ENCODE data around the gene PLD6. TPM values are rescaled to one million over a fixed set of nuclear protein-coding genes. Genes with fewer than 3 reads are reported as not detected.
"Not testable (repeated sequence)": the region's sequence is repeated elsewhere in the genome, so short reads cannot be mapped to it uniquely, and the experiment has no call there.

The PLD6 gene
- total and polyA plus RNA-seq, 2 experiments from 2014 or later = 0.63 to 0.97 TPM

DNA sequence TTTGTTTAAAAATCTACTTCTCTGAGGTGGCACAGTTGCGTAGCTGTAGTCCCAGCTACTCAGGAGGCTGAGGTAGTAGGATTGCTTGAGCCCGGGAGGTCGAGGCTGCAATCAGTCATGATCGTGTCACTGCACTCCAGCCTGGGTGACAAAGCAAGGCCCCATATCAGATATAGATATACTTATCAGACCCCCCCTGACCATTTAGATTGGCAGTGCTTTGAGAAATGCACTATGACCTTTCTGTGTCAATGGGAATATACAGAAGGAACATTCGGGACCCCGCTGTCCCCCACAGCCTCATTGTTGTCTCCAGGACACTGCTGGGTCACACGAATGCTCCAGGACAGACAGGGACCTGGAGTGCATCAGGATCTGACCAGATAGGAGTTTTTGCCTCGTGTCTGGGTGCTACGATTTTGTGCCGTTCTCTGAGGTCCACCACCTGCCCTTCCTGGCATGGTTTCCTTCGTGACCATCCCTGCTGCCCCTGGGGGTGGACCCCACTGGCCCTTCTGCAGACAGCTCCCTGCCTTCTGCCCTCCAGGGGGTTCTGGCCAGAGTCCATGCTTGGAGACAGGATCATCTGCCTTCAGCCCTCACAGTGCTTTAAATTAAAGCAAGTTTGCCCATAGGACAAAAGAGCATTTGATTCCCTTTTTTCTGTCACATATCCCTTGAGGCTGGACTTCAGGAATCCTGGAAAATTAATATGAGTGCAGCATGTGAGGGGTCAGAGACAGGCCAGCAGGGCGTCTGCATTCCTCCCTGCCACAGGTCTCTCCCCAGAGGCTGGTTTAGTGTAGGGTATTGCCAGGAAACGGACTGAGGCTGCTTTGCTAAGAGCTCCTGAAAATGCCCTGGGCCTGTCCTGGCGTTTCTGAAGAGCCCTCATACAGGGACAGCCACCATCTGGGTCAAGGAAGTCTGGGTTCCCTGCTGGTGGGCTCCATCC lies 19.3 kb downstream of the PLD6 start:
- H3K9me3 ChIP-seq (ENCODE audit: low read depth) = no peaks in the 10 kb centered on the region
- WGBS (ENCODE audit: low lambda C conversion rate, missing lambda C conversion rate) = 75% methylated on average over 14 of the region's 14 CpGs
- H4K20me1 ChIP-seq (ENCODE audit: insufficient read depth, poor library complexity, severe bottlenecking) = no peaks in the 10 kb centered on the region
- no peak overlapping the region for H2AFZ ChIP-seq
- no peak overlapping the region for H3K4me3 ChIP-seq
- no peaks in the 10 kb centered on the region for H3K9me2 ChIP-seq (replicated peaks; ENCODE audit: insufficient read depth)
- DNase-seq (ENCODE audit: low spot score) = no peak
- H3K27me3 ChIP-seq = no peaks in the 10 kb centered on the region
- peak overlapping the region; percentile 3 for H3K27ac ChIP-seq
- no peak overlapping the region for H3K4me2 ChIP-seq
- H3K36me3 ChIP-seq (replicated peaks; ENCODE audit: insufficient read depth, low read depth) = no peaks in the 10 kb centered on the region
- no peaks in the 10 kb centered on the region for H3K4me1 ChIP-seq (ENCODE audit: insufficient read depth)
- H3K79me2 ChIP-seq = no peaks in the 10 kb centered on the region
- TF ChIP-seq, protein P1, sequence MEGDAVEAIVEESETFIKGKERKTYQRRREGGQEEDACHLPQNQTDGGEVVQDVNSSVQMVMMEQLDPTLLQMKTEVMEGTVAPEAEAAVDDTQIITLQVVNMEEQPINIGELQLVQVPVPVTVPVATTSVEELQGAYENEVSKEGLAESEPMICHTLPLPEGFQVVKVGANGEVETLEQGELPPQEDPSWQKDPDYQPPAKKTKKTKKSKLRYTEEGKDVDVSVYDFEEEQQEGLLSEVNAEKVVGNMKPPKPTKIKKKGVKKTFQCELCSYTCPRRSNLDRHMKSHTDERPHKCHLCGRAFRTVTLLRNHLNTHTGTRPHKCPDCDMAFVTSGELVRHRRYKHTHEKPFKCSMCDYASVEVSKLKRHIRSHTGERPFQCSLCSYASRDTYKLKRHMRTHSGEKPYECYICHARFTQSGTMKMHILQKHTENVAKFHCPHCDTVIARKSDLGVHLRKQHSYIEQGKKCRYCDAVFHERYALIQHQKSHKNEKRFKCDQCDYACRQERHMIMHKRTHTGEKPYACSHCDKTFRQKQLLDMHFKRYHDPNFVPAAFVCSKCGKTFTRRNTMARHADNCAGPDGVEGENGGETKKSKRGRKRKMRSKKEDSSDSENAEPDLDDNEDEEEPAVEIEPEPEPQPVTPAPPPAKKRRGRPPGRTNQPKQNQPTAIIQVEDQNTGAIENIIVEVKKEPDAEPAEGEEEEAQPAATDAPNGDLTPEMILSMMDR (IDR thresholded peaks at IDR 0.05; ENCODE audit: poor library complexity) = no peak
- no peak for TF ChIP-seq EZH2phosphoT487 (IDR thresholded peaks at IDR 0.05; ENCODE audit: low read depth, severe bottlenecking, unreplicated experiment)
- TF ChIP-seq EZH2 (IDR thresholded peaks at IDR 0.05; ENCODE audit: borderline replicate concordance) = no peak

DNA sequence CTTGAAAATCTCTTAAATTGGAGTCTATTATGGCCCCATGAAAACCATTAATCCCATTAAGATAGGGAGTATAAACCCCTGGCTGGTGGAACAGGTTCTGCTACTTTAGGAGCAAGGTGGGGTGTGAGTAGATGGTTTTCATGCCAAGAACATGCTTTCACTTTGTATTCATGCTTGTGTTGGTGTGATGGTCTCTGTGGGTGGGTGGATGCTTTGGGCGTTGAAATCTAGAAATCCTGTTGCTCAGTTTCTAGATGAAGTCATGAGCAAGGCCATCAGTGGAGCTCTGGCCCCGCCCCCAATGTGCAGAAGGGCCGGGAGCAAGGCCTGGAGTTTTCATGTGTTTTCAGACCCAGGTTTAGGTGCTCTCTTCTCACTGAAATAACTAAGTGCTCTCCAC lies 20.1 kb downstream of the PLD6 start:
- Histone ChIP-seq H3K36me3 (replicated peaks; ENCODE audit: insufficient read depth, low read depth) (no peaks in the 10 kb centered on the region), H3K27ac (peak overlapping the region; percentile 3), H3K9me3 (ENCODE audit: low read depth) (no peaks in the 10 kb centered on the region), H3K4me2 (no peak overlapping the region), H3K9me2 (replicated peaks; ENCODE audit: insufficient read depth) (no peaks in the 10 kb centered on the region), H3K4me3 (no peak overlapping the region), H3K4me1 (ENCODE audit: insufficient read depth) (no peaks in the 10 kb centered on the region), H3K79me2 (no peaks in the 10 kb centered on the region), H4K20me1 (ENCODE audit: insufficient read depth, poor library complexity, severe bottlenecking) (no peaks in the 10 kb centered on the region), H2AFZ (no peak overlapping the region), H3K27me3 (no peaks in the 10 kb centered on the region)
- TF ChIP-seq, protein P1 (IDR thresholded peaks at IDR 0.05; ENCODE audit: poor library complexity) = no peak
- no peak for TF ChIP-seq EZH2 (IDR thresholded peaks at IDR 0.05; ENCODE audit: borderline replicate concordance)
- TF ChIP-seq EZH2phosphoT487 (IDR thresholded peaks at IDR 0.05; ENCODE audit: low read depth, severe bottlenecking, unreplicated experiment) = no peak
- peak; percentile 54 for DNase-seq (ENCODE audit: low spot score)
- WGBS (ENCODE audit: low lambda C conversion rate, missing lambda C conversion rate) = 63% methylated on average over 3 of the region's 3 CpGs

DNA sequence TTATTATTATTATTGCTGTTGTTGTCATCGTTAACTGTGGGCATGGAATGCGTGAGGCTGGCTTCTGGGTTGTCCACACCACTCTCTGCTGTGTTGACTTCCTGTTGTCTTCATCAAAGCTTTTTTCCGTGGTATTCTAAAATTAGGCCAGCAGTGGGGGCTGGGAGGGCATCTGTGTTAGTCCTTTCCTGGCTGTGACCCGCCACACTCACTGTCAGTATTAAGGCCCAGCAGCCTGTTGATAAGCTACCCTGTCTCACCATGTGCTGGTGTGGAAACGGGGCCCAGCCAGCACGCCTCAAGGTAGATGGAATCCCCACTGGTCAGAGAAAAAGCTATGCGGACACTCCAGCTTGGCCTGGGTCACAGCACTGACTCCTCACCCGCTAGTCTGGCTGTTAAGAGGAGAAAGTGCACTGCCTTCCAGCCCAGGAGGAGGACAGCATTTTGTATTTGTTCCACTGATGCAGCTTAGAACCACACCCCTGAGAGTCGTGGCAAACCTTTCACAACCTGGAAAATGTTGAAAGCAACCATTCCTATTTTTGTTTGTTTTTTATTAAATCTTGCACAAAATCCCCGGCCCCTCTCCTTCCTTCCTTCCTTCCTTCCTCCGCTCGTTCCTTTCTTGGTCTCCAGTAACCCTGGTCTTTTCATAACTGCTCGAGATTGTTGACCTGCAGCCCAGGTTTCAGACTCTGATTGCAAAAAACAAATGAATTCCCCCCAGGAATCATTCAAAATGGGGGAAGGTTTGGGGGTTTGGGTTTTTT lies 21.0 kb downstream of the PLD6 start:
- not testable (repeated sequence) for H3K9me2 ChIP-seq (replicated peaks; ENCODE audit: insufficient read depth); H3K27ac ChIP-seq; H2AFZ ChIP-seq; H3K4me2 ChIP-seq; H3K27me3 ChIP-seq; H3K9me3 ChIP-seq (ENCODE audit: low read depth); H3K36me3 ChIP-seq (replicated peaks; ENCODE audit: insufficient read depth, low read depth); H3K4me1 ChIP-seq (ENCODE audit: insufficient read depth); H4K20me1 ChIP-seq (ENCODE audit: insufficient read depth, poor library complexity, severe bottlenecking); DNase-seq (ENCODE audit: low spot score); H3K79me2 ChIP-seq; H3K4me3 ChIP-seq
- 82% methylated on average over 13 of the region's 13 CpGs for WGBS (ENCODE audit: low lambda C conversion rate, missing lambda C conversion rate)

DNA sequence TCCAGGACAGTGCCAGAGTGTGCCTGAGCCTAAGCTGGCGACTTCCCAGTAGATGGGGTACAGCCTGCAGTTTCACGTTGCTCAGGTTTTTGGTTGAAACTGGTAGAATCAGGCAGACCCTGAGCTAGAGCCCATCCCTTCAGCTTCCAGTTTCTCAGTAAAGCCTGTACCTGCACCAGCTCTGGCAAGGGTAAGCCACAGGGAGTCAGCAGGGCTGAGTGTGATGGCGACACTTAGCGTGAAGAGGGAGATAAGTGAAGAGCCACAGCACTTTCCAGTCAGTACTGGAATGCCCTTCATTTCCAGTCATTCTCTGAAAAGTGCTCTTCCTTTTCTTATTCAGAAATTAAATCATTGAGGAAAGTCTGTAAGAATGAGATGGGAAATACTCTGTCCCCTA lies 22.4 kb downstream of the PLD6 start:
- Histone ChIP-seq H3K4me1 (ENCODE audit: insufficient read depth) (no peaks in the 10 kb centered on the region), H3K9me2 (replicated peaks; ENCODE audit: insufficient read depth) (no peaks in the 10 kb centered on the region), H3K36me3 (replicated peaks; ENCODE audit: insufficient read depth, low read depth) (no peaks in the 10 kb centered on the region), H3K27ac (no peak overlapping the region), H3K9me3 (ENCODE audit: low read depth) (no peaks in the 10 kb centered on the region), H2AFZ (no peak overlapping the region), H3K4me2 (no peak overlapping the region), H3K27me3 (no peaks in the 10 kb centered on the region), H4K20me1 (ENCODE audit: insufficient read depth, poor library complexity, severe bottlenecking) (no peaks in the 10 kb centered on the region), H3K4me3 (no peak overlapping the region), H3K79me2 (no peaks in the 10 kb centered on the region)
- WGBS (ENCODE audit: low lambda C conversion rate, missing lambda C conversion rate) = 95% methylated on average over 4 of the region's 4 CpGs
- TF ChIP-seq, protein P1 (IDR thresholded peaks at IDR 0.05; ENCODE audit: poor library complexity) = no peak
- TF ChIP-seq EZH2 (IDR thresholded peaks at IDR 0.05; ENCODE audit: borderline replicate concordance) = no peak
- no peak for TF ChIP-seq EZH2phosphoT487 (IDR thresholded peaks at IDR 0.05; ENCODE audit: low read depth, severe bottlenecking, unreplicated experiment)
- DNase-seq (ENCODE audit: low spot score) = no peak
